Astrocyte of the cerebellum (primary cell): ENCODE measurements around the gene NEURL1.
A peak's percentile ranks its signal among the peaks of the same experiment; 100 is the strongest.

Experiments used
- DNase-seq: peaks from one replicate; pipeline ENCODE4 v3.0.0-alpha.2; 2011; ENCODE audit warnings: low read depth
- H3K4me3 ChIP-seq: 2 replicates; pipeline ENCODE4 v1.5.1; 2011; ENCODE audit warnings: mild to moderate bottlenecking, low read depth, low read length, moderate library complexity
- CTCF ChIP-seq: IDR thresholded peaks from 2 replicates; pipeline ENCODE4 v1.5.1; 2012; ENCODE audit warnings: low read length, low read depth, moderate library complexity, mild to moderate bottlenecking; ENCODE audit errors: missing control alignments
- in situ Hi-C: cut with HindIII; loops from 2 replicates; pipeline ENCODE4 v1.10.0; 2017; ENCODE audit warnings: low sequenced_read_pairs

NEURL1 gene

GRCh38 chr10:103637927-103638557 lies 144.5 kb downstream of the NEURL1 start:
- in situ Hi-C loops, result no loop called here
- DNase-seq, result peak; percentile 86
- peak; percentile 6 for TF ChIP-seq CTCF
- H3K4me3 ChIP-seq, result no peak overlapping the region

GRCh38 chr10:103638948-103639347 lies 145.4 kb downstream of the NEURL1 start:
- in situ Hi-C loops, result no loop called here
- H3K4me3 ChIP-seq, result no peak overlapping the region
- DNase-seq, result no peak
- TF ChIP-seq CTCF, result no peak

GRCh38 chr10:103640436-103641181 lies 147.1 kb downstream of the NEURL1 start:
- TF ChIP-seq CTCF, result no peak
- no peak overlapping the region for H3K4me3 ChIP-seq
- in situ Hi-C loops, result no loop called here
- DNase-seq, result no peak

GRCh38 chr10:103641326-103641725 lies 147.8 kb downstream of the NEURL1 start:
- DNase-seq, result no peak
- H3K4me3 ChIP-seq, result no peak overlapping the region
- in situ Hi-C loops, result no loop called here
- no peak for TF ChIP-seq CTCF
